ENCODE results near the gene CACNA1C. TPM values are rescaled to one million over a fixed set of nuclear protein-coding genes. Genes with fewer than 3 reads are reported as not detected.

The CACNA1C gene
- total RNA-seq, 1 donor from 2014 or later = 1.3 TPM

GRCh38 chr12:2550561-2551411 is 498.0 kb downstream of the CACNA1C start:
- no peaks in the 10 kb centered on the region for H3K36me3 ChIP-seq (ENCODE audit: control insufficient read depth, insufficient read depth, low read length)
- peaks cover 3% of the 10 kb centered on the region for H3K27me3 ChIP-seq (ENCODE audit: control insufficient read depth, insufficient read depth, low read length)
- no peak for TF ChIP-seq CTCF (IDR thresholded peaks at IDR 0.05; ENCODE audit: insufficient read depth, low read length, poor library complexity, severe bottlenecking)
- no peak for DNase-seq (ENCODE audit: low read depth)
- no peak overlapping the region for H3K4me3 ChIP-seq (ENCODE audit: low read depth, low read length)

GRCh38 chr12:2551412-2551900 is 498.7 kb downstream of the CACNA1C start:
- TF ChIP-seq CTCF (IDR thresholded peaks at IDR 0.05; ENCODE audit: insufficient read depth, low read length, poor library complexity, severe bottlenecking) = no peak
- no peak overlapping the region for H3K4me3 ChIP-seq (ENCODE audit: low read depth, low read length)
- DNase-seq (ENCODE audit: low read depth) = no peak
- H3K36me3 ChIP-seq (ENCODE audit: control insufficient read depth, insufficient read depth, low read length) = no peaks in the 10 kb centered on the region
- peaks cover 3% of the 10 kb centered on the region for H3K27me3 ChIP-seq (ENCODE audit: control insufficient read depth, insufficient read depth, low read length)

DNA sequence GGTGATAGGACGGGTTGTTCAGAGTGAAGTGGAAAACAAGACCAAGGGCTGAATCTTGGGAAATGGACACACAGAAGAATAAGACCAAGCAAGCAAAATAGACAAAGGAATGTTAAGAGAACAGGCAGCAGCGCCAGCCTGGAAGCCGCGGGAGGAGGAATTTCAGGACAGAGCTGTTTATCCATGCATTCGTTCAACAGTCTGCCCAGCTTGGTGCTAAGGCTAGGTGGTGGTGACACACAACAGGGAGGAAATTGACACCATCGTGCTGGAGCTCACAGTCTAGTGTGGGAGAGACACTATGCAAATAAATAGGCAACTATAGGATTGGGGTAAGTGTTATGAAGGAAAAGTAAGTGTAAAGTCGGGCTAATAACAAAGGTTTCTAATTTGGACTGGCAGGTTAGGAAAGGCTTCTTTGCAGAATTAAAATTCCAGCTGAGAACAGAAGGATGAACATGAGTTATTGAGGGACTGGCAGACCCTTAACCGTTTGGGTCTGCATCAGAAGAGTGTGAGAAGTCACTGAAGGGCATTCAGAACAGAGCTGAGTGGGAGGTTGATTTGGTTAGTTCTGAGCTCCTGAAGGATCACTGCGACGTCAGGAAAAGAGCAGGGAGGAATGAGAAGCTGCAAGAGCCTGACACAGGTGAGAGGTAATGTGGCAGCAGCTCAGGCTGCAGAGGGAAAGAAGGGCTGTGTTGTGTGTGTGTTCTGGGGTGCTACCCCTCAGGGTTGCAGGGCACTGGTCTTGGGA is 499.4 kb downstream of the CACNA1C start:
- H3K4me3 ChIP-seq (ENCODE audit: low read depth, low read length) = no peak overlapping the region
- no peaks in the 10 kb centered on the region for H3K36me3 ChIP-seq (ENCODE audit: control insufficient read depth, insufficient read depth, low read length)
- no peak for TF ChIP-seq CTCF (IDR thresholded peaks at IDR 0.05; ENCODE audit: insufficient read depth, low read length, poor library complexity, severe bottlenecking)
- peaks cover 3% of the 10 kb centered on the region for H3K27me3 ChIP-seq (ENCODE audit: control insufficient read depth, insufficient read depth, low read length)
- no peak for DNase-seq (ENCODE audit: low read depth)

GRCh38 chr12:2553388-2554126 is 500.8 kb downstream of the CACNA1C start:
- peaks cover 3% of the 10 kb centered on the region for H3K27me3 ChIP-seq (ENCODE audit: control insufficient read depth, insufficient read depth, low read length)
- H3K4me3 ChIP-seq (ENCODE audit: low read depth, low read length) = no peak overlapping the region
- no peak for DNase-seq (ENCODE audit: low read depth)
- TF ChIP-seq CTCF (IDR thresholded peaks at IDR 0.05; ENCODE audit: insufficient read depth, low read length, poor library complexity, severe bottlenecking) = no peak
- H3K36me3 ChIP-seq (ENCODE audit: control insufficient read depth, insufficient read depth, low read length) = no peaks in the 10 kb centered on the region

DNA sequence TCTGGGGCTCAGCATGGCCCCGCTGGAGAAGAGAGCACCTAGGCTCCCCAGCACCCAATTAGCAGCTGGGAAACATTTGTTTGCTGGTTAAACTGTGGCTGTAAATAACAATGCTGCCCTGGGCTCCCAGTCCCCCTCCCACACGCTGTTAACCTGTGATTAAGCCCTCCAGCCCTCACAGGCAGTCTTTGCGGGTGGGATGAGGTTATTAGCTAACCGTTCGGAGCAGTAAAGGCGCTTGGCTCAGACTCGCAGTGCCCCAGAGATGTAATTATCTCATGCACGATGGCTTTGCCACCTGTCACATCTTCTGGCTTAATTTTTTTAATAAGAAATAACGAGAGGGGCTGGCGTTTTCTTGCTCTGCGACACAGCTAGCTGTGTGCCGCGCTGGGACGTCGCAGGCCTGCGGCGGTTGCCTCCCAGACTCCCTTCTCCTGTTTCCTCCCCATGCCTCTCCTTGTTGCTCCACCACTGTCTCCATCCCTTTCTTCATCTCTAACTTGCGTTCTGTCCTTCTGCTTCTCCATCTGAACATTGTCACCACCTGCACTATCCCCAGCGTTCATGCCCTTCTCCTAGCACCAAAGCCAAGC is 502.8 kb downstream of the CACNA1C start:
- Histone ChIP-seq H3K4me3 (ENCODE audit: low read depth, low read length) (no peak overlapping the region), H3K27me3 (ENCODE audit: control insufficient read depth, insufficient read depth, low read length) (peaks cover 3% of the 10 kb centered on the region), H3K36me3 (ENCODE audit: control insufficient read depth, insufficient read depth, low read length) (no peaks in the 10 kb centered on the region)
- DNase-seq (ENCODE audit: low read depth) = no peak
- TF ChIP-seq CTCF (IDR thresholded peaks at IDR 0.05; ENCODE audit: insufficient read depth, low read length, poor library complexity, severe bottlenecking) = no peak

Data from kidney epithelial cell (primary cell).